Measurements from ENCODE around the gene SLAIN1. TPM values are rescaled to one million over a fixed set of nuclear protein-coding genes. Genes with fewer than 3 reads are reported as not detected.
"Not testable (repeated sequence)": the region's sequence is repeated elsewhere in the genome, so short reads cannot be mapped to it uniquely, and the experiment has no call there.

SLAIN1 gene
- total and polyA plus RNA-seq, 2 donors (not counting 3 experiments of a cell fraction or from before 2014, with no cell fraction given) = 4.1 to 4.3 TPM

DNA sequence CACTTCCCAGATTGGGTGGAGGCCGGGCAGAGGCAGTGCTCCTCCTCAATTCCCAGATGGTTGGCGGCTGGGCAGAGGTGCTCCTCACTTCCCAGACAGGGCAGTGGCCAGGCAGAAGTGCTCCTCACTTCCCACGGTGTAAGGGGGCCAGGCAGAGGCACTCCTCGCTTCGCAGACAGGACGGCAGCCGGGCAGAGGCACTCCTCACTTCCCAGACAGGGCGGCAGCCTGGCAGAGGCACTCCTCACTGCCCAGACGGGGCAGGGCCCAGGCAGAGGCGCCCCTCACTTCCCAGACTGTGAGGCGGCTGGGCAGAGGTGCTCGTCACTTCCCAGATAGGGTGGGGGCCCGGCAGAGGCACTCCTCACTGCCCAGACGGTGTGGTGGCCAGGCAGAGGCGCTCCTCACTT, 36.6 kb upstream of the SLAIN1 start:
- Histone ChIP-seq H3K4me3 (replicated peaks in 1 of 3; ENCODE audit: insufficient read depth in 1 of 3, low read depth in 1 of 3, low read length in 3 of 3) (no peak overlapping the region), H3K4me1 (ENCODE audit: control insufficient read depth, extremely low read depth, insufficient read depth, low read length) (no peaks in the 10 kb centered on the region), H3K9me1 (replicated peaks; ENCODE audit: control insufficient read depth, extremely low read depth, insufficient read depth, low read length) (no peaks in the 10 kb centered on the region), H3K36me3 (ENCODE audit: control insufficient read depth in 2 of 2, extremely low read depth in 1 of 2, insufficient read depth in 2 of 2, low read length in 2 of 2) (no peaks in the 10 kb centered on the region), H3K27ac (ENCODE audit: insufficient read depth, low read depth, low read length) (no peak overlapping the region), H3K4me2 (ENCODE audit: insufficient read depth, low read length) (no peak overlapping the region), H3K27me3 (ENCODE audit: control insufficient read depth in 2 of 2, insufficient read depth in 2 of 2, low read length in 2 of 2) (no peaks in the 10 kb centered on the region), H3K9me3 (replicated peaks; ENCODE audit: control insufficient read depth, insufficient read depth, low read length) (no peaks in the 10 kb centered on the region), H4K20me1 (replicated peaks; ENCODE audit: control insufficient read depth, extremely low read depth, insufficient read depth, low read length) (no peaks in the 10 kb centered on the region), H3K9ac (replicated peaks; ENCODE audit: extremely low read depth, insufficient read depth, low read length) (no peak overlapping the region), H3K79me2 (ENCODE audit: control insufficient read depth, insufficient read depth, low read length) (no peaks in the 10 kb centered on the region), H2AFZ (ENCODE audit: low read depth, low read length) (no peak overlapping the region)
- TF ChIP-seq POLR2AphosphoS5 (IDR thresholded peaks at IDR 0.05; ENCODE audit: insufficient read depth, low read depth, low read length) (no peak), MYC (IDR thresholded peaks at IDR 0.05; ENCODE audit: low read depth, low read length) (no peak), POLR2A (IDR thresholded peaks at IDR 0.05; ENCODE audit: low read depth, low read length) (no peak), EZH2 (IDR thresholded peaks at IDR 0.05; ENCODE audit: borderline replicate concordance, low read depth, low read length, severe bottlenecking) (no peak), JUN (IDR thresholded peaks at IDR 0.05; ENCODE audit: borderline replicate concordance, insufficient read depth, insufficient read length, low read depth) (no peak), MAX (IDR thresholded peaks at IDR 0.05; ENCODE audit: insufficient read depth, insufficient read length) (no peak), GATA2 (IDR thresholded peaks at IDR 0.05; ENCODE audit: insufficient read depth, insufficient read length, low read depth, low read length) (no peak), FOS (IDR thresholded peaks at IDR 0.05; ENCODE audit: borderline replicate concordance, insufficient read depth, low read length) (no peak)
- TF ChIP-seq, protein P1, sequence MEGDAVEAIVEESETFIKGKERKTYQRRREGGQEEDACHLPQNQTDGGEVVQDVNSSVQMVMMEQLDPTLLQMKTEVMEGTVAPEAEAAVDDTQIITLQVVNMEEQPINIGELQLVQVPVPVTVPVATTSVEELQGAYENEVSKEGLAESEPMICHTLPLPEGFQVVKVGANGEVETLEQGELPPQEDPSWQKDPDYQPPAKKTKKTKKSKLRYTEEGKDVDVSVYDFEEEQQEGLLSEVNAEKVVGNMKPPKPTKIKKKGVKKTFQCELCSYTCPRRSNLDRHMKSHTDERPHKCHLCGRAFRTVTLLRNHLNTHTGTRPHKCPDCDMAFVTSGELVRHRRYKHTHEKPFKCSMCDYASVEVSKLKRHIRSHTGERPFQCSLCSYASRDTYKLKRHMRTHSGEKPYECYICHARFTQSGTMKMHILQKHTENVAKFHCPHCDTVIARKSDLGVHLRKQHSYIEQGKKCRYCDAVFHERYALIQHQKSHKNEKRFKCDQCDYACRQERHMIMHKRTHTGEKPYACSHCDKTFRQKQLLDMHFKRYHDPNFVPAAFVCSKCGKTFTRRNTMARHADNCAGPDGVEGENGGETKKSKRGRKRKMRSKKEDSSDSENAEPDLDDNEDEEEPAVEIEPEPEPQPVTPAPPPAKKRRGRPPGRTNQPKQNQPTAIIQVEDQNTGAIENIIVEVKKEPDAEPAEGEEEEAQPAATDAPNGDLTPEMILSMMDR (IDR thresholded peaks at IDR 0.05; ENCODE audit: extremely low read depth in 1 of 2, insufficient read depth in 1 of 2, low read depth in 1 of 2, low read length in 2 of 2) = no peak
- BruUV-seq (replicated peaks) = no TSS peak
- DNase-seq (ENCODE audit: low read depth, low spot score) = no peak
- intact Hi-C loops (cut with micrococcal nuclease) (no loop called here), dilution Hi-C loops (cut with MboI; ENCODE audit: extremely low pct_ligation_motif_present, low sequenced_read_pairs) (no loop called here)
- ChIA-PET CTCF (no interaction called here), POLR2A (no interaction called here)
- no peak for FAIRE-seq

DNA sequence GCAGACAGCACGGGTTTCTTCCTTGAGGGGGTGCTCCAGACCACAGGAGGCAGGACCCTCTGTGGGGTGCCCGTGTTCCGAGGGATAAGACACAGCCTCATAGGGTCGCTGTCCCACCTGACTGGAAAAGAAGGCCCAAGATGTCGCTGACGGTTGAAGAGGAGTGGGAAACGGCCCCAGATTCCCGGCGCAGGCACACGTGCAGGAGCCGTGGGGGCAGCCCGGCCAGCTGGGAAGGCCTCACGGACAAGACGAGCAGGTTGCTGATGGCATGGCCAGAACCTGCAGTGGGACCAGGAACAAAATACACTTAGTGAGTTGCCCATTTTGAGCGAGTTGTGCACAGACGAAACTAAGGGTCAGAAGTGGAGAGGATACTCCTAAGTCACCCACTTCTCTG, 35.2 kb upstream of the SLAIN1 start:
- H4K20me1 ChIP-seq (replicated peaks; ENCODE audit: control insufficient read depth, extremely low read depth, insufficient read depth, low read length); H3K27me3 ChIP-seq (ENCODE audit: control insufficient read depth in 2 of 2, insufficient read depth in 2 of 2, low read length in 2 of 2); H2AFZ ChIP-seq (ENCODE audit: low read depth, low read length); FAIRE-seq; H3K9me1 ChIP-seq (replicated peaks; ENCODE audit: control insufficient read depth, extremely low read depth, insufficient read depth, low read length); H3K79me2 ChIP-seq (ENCODE audit: control insufficient read depth, insufficient read depth, low read length); H3K4me3 ChIP-seq (replicated peaks in 1 of 3; ENCODE audit: insufficient read depth in 1 of 3, low read depth in 1 of 3, low read length in 3 of 3); H3K36me3 ChIP-seq (ENCODE audit: control insufficient read depth in 2 of 2, extremely low read depth in 1 of 2, insufficient read depth in 2 of 2, low read length in 2 of 2); CTCF ChIA-PET; H3K9ac ChIP-seq (replicated peaks; ENCODE audit: extremely low read depth, insufficient read depth, low read length); H3K4me2 ChIP-seq (ENCODE audit: insufficient read depth, low read length); POLR2A ChIA-PET; dilution Hi-C loops (cut with MboI; ENCODE audit: extremely low pct_ligation_motif_present, low sequenced_read_pairs); DNase-seq (ENCODE audit: low read depth, low spot score); H3K27ac ChIP-seq (ENCODE audit: insufficient read depth, low read depth, low read length); BruUV-seq (replicated peaks); intact Hi-C loops (cut with micrococcal nuclease); H3K4me1 ChIP-seq (ENCODE audit: control insufficient read depth, extremely low read depth, insufficient read depth, low read length); H3K9me3 ChIP-seq (replicated peaks; ENCODE audit: control insufficient read depth, insufficient read depth, low read length): not testable (repeated sequence)

DNA sequence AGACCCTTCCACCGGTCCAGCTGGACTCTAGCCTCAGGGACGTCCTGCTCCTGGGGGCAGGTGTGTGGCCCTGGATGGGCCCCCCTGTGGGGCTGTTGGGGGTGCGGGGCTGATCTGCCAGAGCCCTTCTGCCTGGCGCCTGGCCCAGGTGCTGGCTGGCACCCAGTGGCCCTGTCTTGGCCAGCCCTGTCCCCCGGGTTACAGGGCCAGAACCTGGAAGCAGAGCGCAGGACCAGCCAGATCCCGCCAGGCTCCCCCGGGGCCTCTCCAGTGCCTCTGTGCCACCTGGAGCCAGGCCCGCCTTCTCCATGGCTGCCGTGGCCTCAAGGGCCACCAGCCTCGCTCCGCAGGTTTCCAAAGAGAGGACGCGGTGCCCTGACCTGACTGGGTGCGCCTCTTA, 34.7 kb upstream of the SLAIN1 start:
- H4K20me1 ChIP-seq (replicated peaks; ENCODE audit: control insufficient read depth, extremely low read depth, insufficient read depth, low read length); DNase-seq (ENCODE audit: low read depth, low spot score); H3K27me3 ChIP-seq (ENCODE audit: control insufficient read depth in 2 of 2, insufficient read depth in 2 of 2, low read length in 2 of 2); H3K4me3 ChIP-seq (replicated peaks in 1 of 3; ENCODE audit: insufficient read depth in 1 of 3, low read depth in 1 of 3, low read length in 3 of 3); intact Hi-C loops (cut with micrococcal nuclease); H3K27ac ChIP-seq (ENCODE audit: insufficient read depth, low read depth, low read length); POLR2A ChIA-PET; H3K4me1 ChIP-seq (ENCODE audit: control insufficient read depth, extremely low read depth, insufficient read depth, low read length); H3K9me1 ChIP-seq (replicated peaks; ENCODE audit: control insufficient read depth, extremely low read depth, insufficient read depth, low read length); dilution Hi-C loops (cut with MboI; ENCODE audit: extremely low pct_ligation_motif_present, low sequenced_read_pairs); CTCF ChIA-PET; H3K4me2 ChIP-seq (ENCODE audit: insufficient read depth, low read length); H3K79me2 ChIP-seq (ENCODE audit: control insufficient read depth, insufficient read depth, low read length); H3K36me3 ChIP-seq (ENCODE audit: control insufficient read depth in 2 of 2, extremely low read depth in 1 of 2, insufficient read depth in 2 of 2, low read length in 2 of 2); H2AFZ ChIP-seq (ENCODE audit: low read depth, low read length); FAIRE-seq; H3K9ac ChIP-seq (replicated peaks; ENCODE audit: extremely low read depth, insufficient read depth, low read length); BruUV-seq (replicated peaks); H3K9me3 ChIP-seq (replicated peaks; ENCODE audit: control insufficient read depth, insufficient read depth, low read length): not testable (repeated sequence)
